Measurements from ENCODE around the gene PICALM.

PICALM gene

DNA sequence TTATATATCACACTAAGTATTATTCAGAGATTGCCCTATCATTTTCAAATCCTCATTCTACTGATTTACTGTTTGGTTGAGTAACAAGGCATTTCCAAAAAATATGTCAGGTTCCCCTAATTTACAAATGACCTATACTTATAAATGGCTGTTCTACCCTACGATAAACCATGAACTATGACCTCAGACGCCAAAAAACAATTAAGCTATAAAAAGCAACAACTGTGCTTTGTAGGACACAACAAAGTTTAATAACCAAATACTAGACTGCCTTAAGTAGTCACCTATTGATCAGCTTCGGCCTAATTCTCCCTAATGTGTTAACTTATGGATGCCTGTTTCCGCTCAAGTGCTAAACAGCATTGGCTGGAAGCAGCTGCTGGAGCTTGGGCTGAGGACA, 53.2 kb downstream of the PICALM start:
- no peak for ATAC-seq
- TF ChIP-seq PATZ1 (CRISPR knock-in tag; IDR thresholded peaks at IDR 0.05; ENCODE audit: borderline replicate concordance) (no peak), ZNF70 (CRISPR knock-in tag; IDR thresholded peaks at IDR 0.05) (no peak), BACH2 (CRISPR knock-in tag; IDR thresholded peaks at IDR 0.05; ENCODE audit: borderline replicate concordance) (no peak), CREB5 (CRISPR knock-in tag; IDR thresholded peaks at IDR 0.05; ENCODE audit: low read depth) (no peak), ZFP3 (CRISPR knock-in tag; IDR thresholded peaks at IDR 0.05) (no peak), OSR1 (CRISPR knock-in tag; IDR thresholded peaks at IDR 0.05) (no peak), SNAI2 (CRISPR knock-in tag; IDR thresholded peaks at IDR 0.05) (no peak), PPARA (CRISPR knock-in tag; IDR thresholded peaks at IDR 0.05; ENCODE audit: borderline replicate concordance) (no peak), TOX (CRISPR knock-in tag; IDR thresholded peaks at IDR 0.05; ENCODE audit: borderline replicate concordance) (no peak), ESRRG (CRISPR knock-in tag; IDR thresholded peaks at IDR 0.05) (no peak), CSDC2 (CRISPR knock-in tag; IDR thresholded peaks at IDR 0.05) (no peak), ZC3H10 (CRISPR knock-in tag; IDR thresholded peaks at IDR 0.05) (no peak), TCF4 (CRISPR knock-in tag; IDR thresholded peaks at IDR 0.05; ENCODE audit: borderline replicate concordance) (no peak), GLIS3 (CRISPR knock-in tag; IDR thresholded peaks at IDR 0.05) (no peak), ZNF565 (CRISPR knock-in tag; conservative IDR thresholded peaks at IDR 0.05; ENCODE audit: low read depth) (no peak), ARNTL (CRISPR knock-in tag; IDR thresholded peaks at IDR 0.05; ENCODE audit: borderline replicate concordance, low read depth) (no peak), RARB (CRISPR knock-in tag; IDR thresholded peaks at IDR 0.05) (no peak)
- TF ChIP-seq, protein P1, sequence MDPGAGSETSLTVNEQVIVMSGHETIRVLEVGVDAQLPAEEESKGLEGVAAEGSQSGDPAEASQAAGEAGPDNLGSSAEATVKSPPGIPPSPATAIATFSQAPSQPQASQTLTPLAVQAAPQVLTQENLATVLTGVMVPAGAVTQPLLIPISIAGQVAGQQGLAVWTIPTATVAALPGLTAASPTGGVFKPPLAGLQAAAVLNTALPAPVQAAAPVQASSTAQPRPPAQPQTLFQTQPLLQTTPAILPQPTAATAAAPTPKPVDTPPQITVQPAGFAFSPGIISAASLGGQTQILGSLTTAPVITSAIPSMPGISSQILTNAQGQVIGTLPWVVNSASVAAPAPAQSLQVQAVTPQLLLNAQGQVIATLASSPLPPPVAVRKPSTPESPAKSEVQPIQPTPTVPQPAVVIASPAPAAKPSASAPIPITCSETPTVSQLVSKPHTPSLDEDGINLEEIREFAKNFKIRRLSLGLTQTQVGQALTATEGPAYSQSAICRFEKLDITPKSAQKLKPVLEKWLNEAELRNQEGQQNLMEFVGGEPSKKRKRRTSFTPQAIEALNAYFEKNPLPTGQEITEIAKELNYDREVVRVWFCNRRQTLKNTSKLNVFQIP (CRISPR knock-in tag; IDR thresholded peaks at IDR 0.05; ENCODE audit: borderline replicate concordance, low read depth), result no peak
- TF ChIP-seq, protein P2, sequence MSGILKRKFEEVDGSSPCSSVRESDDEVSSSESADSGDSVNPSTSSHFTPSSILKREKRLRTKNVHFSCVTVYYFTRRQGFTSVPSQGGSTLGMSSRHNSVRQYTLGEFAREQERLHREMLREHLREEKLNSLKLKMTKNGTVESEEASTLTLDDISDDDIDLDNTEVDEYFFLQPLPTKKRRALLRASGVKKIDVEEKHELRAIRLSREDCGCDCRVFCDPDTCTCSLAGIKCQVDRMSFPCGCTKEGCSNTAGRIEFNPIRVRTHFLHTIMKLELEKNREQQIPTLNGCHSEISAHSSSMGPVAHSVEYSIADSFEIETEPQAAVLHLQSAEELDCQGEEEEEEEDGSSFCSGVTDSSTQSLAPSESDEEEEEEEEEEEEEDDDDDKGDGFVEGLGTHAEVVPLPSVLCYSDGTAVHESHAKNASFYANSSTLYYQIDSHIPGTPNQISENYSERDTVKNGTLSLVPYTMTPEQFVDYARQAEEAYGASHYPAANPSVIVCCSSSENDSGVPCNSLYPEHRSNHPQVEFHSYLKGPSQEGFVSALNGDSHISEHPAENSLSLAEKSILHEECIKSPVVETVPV (CRISPR knock-in tag; IDR thresholded peaks at IDR 0.05), result no peak

DNA sequence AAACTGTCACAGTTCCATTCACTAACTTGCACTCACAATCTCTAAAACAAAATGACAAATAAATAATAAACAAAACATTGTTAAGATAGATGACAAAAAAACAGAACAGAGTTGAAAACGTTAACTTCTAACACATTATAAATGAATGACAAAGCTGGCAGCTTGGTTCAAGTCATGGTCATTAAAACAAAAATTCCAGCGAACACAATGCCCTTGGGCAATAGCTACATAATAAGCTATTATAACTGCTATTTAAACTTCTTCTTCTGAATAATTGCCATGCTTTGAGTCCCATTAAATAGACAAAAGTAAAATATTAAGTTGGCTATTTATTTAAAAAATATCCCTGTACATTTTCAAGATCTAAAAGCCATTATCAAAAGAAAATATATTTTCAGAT, 54.7 kb downstream of the PICALM start:
- no peak for ATAC-seq
- TF ChIP-seq ARNTL (CRISPR knock-in tag; IDR thresholded peaks at IDR 0.05; ENCODE audit: borderline replicate concordance, low read depth), result no peak
- TF ChIP-seq, protein P1 (CRISPR knock-in tag; IDR thresholded peaks at IDR 0.05; ENCODE audit: borderline replicate concordance, low read depth), result no peak
- TF ChIP-seq ZC3H10 (CRISPR knock-in tag; IDR thresholded peaks at IDR 0.05), result no peak
- TF ChIP-seq ZFP30 (CRISPR knock-in tag; IDR thresholded peaks at IDR 0.05), result no peak
- TF ChIP-seq, protein P2 (CRISPR knock-in tag; IDR thresholded peaks at IDR 0.05), result no peak
- no peak for TF ChIP-seq ESRRG (CRISPR knock-in tag; IDR thresholded peaks at IDR 0.05)
- TF ChIP-seq TSHZ2 (CRISPR knock-in tag; IDR thresholded peaks at IDR 0.05), result no peak

Data from SK-N-SH treated with all-trans-retinoic acid at 6 μM for 48 hours (cell line).